Activated naive CD4-positive, alpha-beta T cell treated with anti-CD3 and anti-CD28 coated beads, Interleukin-2, amount 50 U/mL, for 24 hours (primary cell): ENCODE results near the gene RNF128.
"Not testable (repeated sequence)": the region's sequence is repeated elsewhere in the genome, so short reads cannot be mapped to it uniquely, and the experiment has no call there.

Experiments
- H3K27ac Mint-ChIP-seq: one replicate; pipeline ENCODE4 v1.8.0; 2021; ENCODE audit warnings: mild to moderate bottlenecking, mixed read lengths
- H3K27me3 Mint-ChIP-seq: one replicate; pipeline ENCODE4 v1.8.0; 2021; ENCODE audit warnings: mixed read lengths
- H3K36me3 Mint-ChIP-seq: one replicate; pipeline ENCODE4 v1.8.0; 2021; ENCODE audit warnings: mixed read lengths
- H3K4me1 Mint-ChIP-seq: one replicate; pipeline ENCODE4 v1.8.0; 2021; ENCODE audit warnings: mixed read lengths
- H3K4me3 Mint-ChIP-seq: one replicate; pipeline ENCODE4 v1.8.0; 2021; ENCODE audit warnings: mild to moderate bottlenecking, mixed read lengths
- H3K9me3 Mint-ChIP-seq: one replicate; pipeline ENCODE4 v1.8.0; 2021; ENCODE audit warnings: mixed read lengths

The RNF128 gene

GRCh38 chrX:106802388-106803275 lies 76.1 kb downstream of the RNF128 start, which contains the start of gene TBC1D8B:
Gene TBC1D8B, plus strand, starts transcription at chrX:106802673. Its CDS starts 181 bp downstream, at chrX:106802854.
- no peaks in the 10 kb centered on the region for H3K9me3 Mint-ChIP-seq
- peaks cover 11% of the 10 kb centered on the region for H3K4me1 Mint-ChIP-seq
- H3K27me3 Mint-ChIP-seq, result peaks cover 20% of the 10 kb centered on the region
- H3K27ac Mint-ChIP-seq, result no peak within 1 kb of the TSS
- H3K36me3 Mint-ChIP-seq, result no peaks in the 10 kb centered on the region
- peak within 1 kb of the TSS; percentile 91 for H3K4me3 Mint-ChIP-seq

- Mint-ChIP-seq H3K4me3 (no peak overlapping the region), H3K27ac (no peak overlapping the region), H3K4me1 (no peaks in the 10 kb centered on the region), H3K9me3 (no peaks in the 10 kb centered on the region), H3K27me3 (peaks cover 3% of the 10 kb centered on the region), H3K36me3 (no peaks in the 10 kb centered on the region)
Observed at GRCh38 chrX:106811131-106811910, 84.8 kb downstream of the RNF128 start.

GRCh38 chrX:106812930-106813329 lies 86.4 kb downstream of the RNF128 start:
- H3K27me3 Mint-ChIP-seq, H3K27ac Mint-ChIP-seq, H3K4me3 Mint-ChIP-seq, H3K9me3 Mint-ChIP-seq, H3K4me1 Mint-ChIP-seq, H3K36me3 Mint-ChIP-seq: not testable (repeated sequence)

- not testable (repeated sequence) for H3K36me3 Mint-ChIP-seq, H3K4me3 Mint-ChIP-seq, H3K4me1 Mint-ChIP-seq, H3K27me3 Mint-ChIP-seq, H3K27ac Mint-ChIP-seq, H3K9me3 Mint-ChIP-seq
Observed at GRCh38 chrX:106814093-106814492, 87.6 kb downstream of the RNF128 start.
